Prostate gland (tissue), 2 donors: ENCODE measurements around the gene DOK6.

Experiments
- CTCF ChIP-seq, 4 experiments: fragments of 200-600 bp in 2 of 4; fragments of 450-650 bp in 2 of 4; sonication (generic) in 2 of 4; IDR thresholded peaks; 1 replicate in 3 of 4; 2 replicates in 1 of 4; pipeline ENCODE4 v1.5.1; 2016 to 2019; ENCODE audit warnings: antibody characterized with exemption in 4 of 4, mild to moderate bottlenecking in 2 of 4, moderate library complexity in 2 of 4
- POLR2A ChIP-seq: fragments of 450-650 bp; IDR thresholded peaks from one replicate; pipeline ENCODE4 v1.6.1; 2016; ENCODE audit warnings: antibody characterized with exemption, mild to moderate bottlenecking

GRCh38 chr18:69492861-69493260, 92.2 kb downstream of the DOK6 start:
- TF ChIP-seq CTCF (IDR thresholded peaks at IDR 0.05) (no peak), POLR2A (no peak)
